GM18520 (cell line): ENCODE data around the gene EEFSEC.

Source experiments
- ATAC-seq: cut with Tn5 transposase; IDR thresholded peaks from one replicate; pipeline ENCODE4 v1.9.1; 2021; ENCODE audit not compliant: unreplicated experiment

EEFSEC gene

GRCh38 chr3:128270559-128271492, 117.5 kb downstream of the EEFSEC start:
- no peak for ATAC-seq

- ATAC-seq, result no peak
These were observed 118.5 kb downstream of the EEFSEC start for GRCh38 chr3:128271536-128272332.

GRCh38 chr3:128273109-128273840, 120.0 kb downstream of the EEFSEC start:
- ATAC-seq, result no peak

GRCh38 chr3:128273841-128274573, 120.7 kb downstream of the EEFSEC start:
- ATAC-seq, result no peak

- ATAC-seq, result no peak
These were observed 121.6 kb downstream of the EEFSEC start for GRCh38 chr3:128274837-128275236.

- ATAC-seq, result no peak
These were observed 122.2 kb downstream of the EEFSEC start for GRCh38 chr3:128275316-128276145.

- ATAC-seq, result no peak
These were observed 122.8 kb downstream of the EEFSEC start for GRCh38 chr3:128276146-128276435.

GRCh38 chr3:128276577-128277183, 123.4 kb downstream of the EEFSEC start:
- no peak for ATAC-seq

GRCh38 chr3:128277378-128278069, 124.2 kb downstream of the EEFSEC start:
- ATAC-seq, result no peak

GRCh38 chr3:128278130-128278529, 124.8 kb downstream of the EEFSEC start:
- ATAC-seq, result no peak

GRCh38 chr3:128278761-128279600, 125.7 kb downstream of the EEFSEC start:
- ATAC-seq, result no peak

- ATAC-seq, result no peak
These were observed 126.3 kb downstream of the EEFSEC start for GRCh38 chr3:128279601-128279880.

- ATAC-seq, result no peak
These were observed 127.3 kb downstream of the EEFSEC start for GRCh38 chr3:128280481-128281052.

GRCh38 chr3:128281056-128281455, 127.8 kb downstream of the EEFSEC start:
- ATAC-seq, result no peak

- ATAC-seq, result no peak
These were observed 128.4 kb downstream of the EEFSEC start for GRCh38 chr3:128281461-128282367.

GRCh38 chr3:128282380-128283196, 129.3 kb downstream of the EEFSEC start:
- ATAC-seq, result no peak
